ENCODE measurements around the gene HRCT1.
"Not testable (repeated sequence)": the region's sequence is repeated elsewhere in the genome, so short reads cannot be mapped to it uniquely, and the experiment has no call there.

Gene HRCT1

DNA sequence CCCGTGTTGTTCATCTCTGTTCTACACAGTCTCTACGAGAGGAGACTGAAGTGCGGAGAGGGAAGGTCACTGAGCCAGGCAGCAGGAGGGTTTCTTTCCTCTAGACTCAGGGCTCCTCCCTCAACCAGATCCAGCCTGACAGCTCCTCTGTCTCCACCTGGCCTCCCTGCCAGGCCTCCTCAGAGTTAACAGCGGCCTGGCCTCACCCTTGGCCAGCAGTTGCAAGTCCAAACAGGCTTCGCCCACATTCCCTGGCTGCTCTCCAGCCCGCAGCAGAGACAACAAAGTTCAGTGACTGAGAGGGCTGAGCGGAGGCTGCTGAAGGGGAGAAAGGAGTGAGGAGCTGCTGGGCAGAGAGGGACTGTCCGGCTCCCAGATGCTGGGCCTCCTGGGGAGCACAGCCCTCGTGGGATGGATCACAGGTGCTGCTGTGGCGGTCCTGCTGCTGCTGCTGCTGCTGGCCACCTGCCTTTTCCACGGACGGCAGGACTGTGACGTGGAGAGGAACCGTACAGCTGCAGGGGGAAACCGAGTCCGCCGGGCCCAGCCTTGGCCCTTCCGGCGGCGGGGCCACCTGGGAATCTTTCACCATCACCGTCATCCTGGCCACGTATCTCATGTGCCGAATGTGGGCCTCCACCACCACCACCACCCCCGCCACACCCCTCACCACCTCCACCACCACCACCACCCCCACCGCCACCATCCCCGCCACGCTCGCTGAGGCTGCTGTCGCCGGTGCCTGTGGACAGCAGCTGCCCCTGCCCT is at the start of gene HRCT1:
Gene HRCT1, plus strand, starts transcription at position 291 of the 768 bp plus-strand sequence. Its CDS starts 86 bp downstream, at position 377.
- no peak for DNase-seq (ENCODE audit: low spot score)

- DNase-seq (ENCODE audit: low spot score): no peak
These were observed 49.8 kb upstream of the HRCT1 start for GRCh38 chr9:35856206-35856605.

- no peak for DNase-seq (ENCODE audit: low spot score)
These were observed 49.1 kb upstream of the HRCT1 start for GRCh38 chr9:35856882-35857281.

- DNase-seq (ENCODE audit: low spot score): no peak
These were observed 47.5 kb upstream of the HRCT1 start for GRCh38 chr9:35858458-35858857.

DNA sequence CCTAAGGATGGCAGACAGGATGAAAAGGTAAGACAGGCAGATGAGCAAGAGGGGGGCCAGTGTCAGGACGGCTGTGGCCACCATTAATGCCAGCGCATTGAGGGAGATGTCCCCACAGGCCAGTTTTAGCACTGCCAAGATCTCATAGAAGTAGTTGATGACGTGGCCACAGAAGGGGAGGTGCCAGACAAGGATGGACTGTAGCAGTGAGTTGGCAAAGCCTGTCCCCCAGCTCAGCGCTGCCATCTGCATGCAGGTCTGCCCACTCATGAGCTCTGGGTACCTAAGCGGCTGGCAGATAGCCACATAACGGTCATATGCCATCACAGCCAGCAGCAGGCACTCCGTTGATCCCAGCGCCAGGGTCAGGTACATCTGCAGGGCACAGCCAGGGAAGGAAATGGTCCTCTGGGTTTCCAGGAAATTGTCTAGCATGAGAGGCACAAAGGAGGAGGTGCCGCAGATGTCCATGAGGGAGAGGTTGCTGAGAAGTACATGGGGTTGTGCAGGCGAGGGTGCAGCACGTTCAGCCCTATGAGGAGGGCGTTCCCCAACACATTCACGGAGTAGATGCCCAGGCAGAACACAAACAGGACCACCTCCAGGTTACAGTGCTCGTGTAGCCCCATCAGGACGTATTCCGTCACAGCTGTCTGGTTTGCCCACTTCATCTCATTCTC is 46.6 kb upstream of the HRCT1 start:
- DNase-seq (ENCODE audit: low spot score): no peak

DNA sequence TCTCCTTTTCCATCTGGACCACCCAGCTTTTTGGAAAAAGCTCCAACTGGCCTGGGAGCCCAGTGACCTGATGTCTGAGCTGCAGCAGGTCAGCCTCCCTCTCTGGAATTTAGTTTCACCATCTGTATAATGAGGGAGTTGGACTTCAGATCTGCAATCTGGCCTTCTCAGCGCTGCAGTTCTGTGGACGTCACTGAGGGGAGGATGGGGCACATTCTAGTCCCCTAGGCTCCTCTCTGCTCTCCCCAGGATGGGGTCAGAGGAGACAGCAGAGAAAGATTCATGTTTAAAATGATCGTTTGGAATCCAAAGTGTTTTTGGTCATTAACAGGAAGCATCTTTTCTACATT is 46.0 kb upstream of the HRCT1 start:
- no peak for DNase-seq (ENCODE audit: low spot score)

GRCh38 chr9:35861161-35861897 is 44.7 kb upstream of the HRCT1 start:
- no peak for DNase-seq (ENCODE audit: low spot score)

DNA sequence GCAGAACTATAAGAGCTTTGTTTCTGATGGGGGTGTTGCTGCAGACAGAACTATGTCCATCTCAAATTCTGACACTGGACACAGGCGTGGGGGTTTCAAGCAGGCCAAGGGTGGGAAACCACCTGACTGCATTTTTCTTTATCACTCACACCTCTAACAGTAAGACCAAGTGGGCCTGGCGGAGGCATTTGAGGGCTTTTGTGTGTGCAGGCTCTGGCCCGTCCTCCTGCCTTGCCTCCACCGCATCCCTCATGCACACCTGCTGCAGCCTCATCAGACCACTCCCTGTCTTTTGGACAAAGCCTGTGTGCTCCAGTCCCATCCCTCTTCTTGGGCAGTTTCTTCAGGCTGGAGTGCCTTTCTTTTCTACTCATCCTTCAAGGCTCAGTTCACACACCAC is 43.7 kb upstream of the HRCT1 start:
- DNase-seq (ENCODE audit: low spot score): no peak

DNA sequence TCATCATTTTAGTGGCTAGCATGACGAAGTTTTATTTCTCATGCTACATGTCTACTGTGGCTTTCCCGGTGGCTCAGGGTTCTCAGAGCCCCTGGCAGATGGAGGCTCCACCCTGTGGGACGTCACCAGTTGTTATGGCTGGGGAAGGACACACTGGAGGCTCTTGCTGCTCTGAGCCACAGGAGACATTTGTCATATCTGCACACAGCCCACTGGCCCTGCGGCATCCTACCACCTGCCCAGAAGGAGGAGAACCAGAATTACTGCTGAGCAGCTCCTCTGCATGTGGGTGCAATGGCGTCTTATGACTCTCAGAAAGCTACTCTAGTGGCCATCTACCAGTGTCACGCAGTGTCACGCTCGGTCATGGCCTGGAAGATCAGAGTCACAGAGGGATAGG is 42.4 kb upstream of the HRCT1 start:
- no peak for DNase-seq (ENCODE audit: low spot score)

DNA sequence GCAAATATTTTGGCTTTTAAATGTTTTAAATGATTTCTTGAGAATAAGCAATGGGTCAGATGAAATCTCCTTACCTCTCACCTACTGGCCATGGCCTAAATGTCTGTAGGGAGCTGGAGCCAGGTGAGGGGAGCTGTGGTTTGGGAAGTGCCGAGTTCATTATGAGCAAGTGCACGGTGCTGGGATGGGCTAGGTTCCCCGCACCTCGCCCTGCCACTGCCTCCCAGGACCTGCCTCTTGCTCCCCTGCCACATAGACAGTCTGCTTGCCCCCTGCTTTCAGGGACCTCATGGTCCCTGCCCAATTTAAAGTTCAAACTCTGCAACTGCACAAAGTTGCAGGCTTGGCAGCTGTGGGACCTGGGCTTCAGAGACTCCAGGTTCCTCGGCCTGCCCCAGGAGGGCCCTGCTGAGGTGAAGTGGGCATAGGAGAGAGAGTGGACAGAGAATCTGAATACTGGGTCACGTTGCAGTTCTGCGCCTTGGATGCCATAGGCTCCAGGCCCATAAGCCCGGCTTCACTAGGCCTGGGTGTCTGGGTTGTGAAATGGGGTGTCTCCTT is 41.2 kb upstream of the HRCT1 start:
- DNase-seq (ENCODE audit: low spot score): no peak

DNA sequence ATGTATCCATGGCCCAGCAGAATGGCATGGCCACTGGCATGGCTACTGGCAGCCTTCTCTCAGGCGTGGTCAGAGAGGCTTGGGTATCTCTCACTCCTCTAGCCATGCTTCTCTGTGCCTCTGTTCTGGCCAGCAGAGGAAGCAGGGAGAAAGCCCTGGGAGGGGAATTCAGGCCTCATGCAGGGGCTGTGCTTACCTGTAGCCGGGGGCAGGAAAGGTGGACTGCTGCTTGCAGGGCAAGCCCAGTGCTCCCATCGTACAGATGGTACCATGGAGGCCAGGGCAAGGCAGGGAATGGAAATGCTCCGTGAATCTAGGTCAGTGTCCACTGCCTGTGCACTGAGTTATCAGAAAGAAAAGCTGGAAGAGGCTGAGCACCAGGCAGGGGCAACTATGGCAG is 38.5 kb upstream of the HRCT1 start:
- DNase-seq (ENCODE audit: low spot score): no peak

DNA sequence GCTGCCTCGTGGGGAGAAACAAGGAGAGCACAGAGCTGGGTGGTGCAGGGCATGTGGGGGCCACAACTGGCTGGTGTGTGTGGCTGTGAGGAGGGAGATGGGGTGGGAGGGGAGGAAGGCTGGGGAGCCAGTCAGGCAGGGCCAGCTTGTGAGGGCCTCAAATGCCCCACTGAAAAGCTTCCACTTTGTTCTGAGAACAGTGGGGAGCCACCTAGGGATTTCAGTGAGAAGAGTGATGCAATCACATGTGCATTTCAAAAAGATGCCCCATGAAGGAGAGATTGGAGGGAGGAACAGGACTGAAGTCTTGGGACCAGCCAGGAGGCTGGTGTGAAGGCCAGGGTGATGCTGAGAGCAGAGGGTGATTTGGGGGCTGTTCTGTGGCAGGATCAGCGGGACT is 37.1 kb upstream of the HRCT1 start:
- DNase-seq (ENCODE audit: low spot score): no peak

DNA sequence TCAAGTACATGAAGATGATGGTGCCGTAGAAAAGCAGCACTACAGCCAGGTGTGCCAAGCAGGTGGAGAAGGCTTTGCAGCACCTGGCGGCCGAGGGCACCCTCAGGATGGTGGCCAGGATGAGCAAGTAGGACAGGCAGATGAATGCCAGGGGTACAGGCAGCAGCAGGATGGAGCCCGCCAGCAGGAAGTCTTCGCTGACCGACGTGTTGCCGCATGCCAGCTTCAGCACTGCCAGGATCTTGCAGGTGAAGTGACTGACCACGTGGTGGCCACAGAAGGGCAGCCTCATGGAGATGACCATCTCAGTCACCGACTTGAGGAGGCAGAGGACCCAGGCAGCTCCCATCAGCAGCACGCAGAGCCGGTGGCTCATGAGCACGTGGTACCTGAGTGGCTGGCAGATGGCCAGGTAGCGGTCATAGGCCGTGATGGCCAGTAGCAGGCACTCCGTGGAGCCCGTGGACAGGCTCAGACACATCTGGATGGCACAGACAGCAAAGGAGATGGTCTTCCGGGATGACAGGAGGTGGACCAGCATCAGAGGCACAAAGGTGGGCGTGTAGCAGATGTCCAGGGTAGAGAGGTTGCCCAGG is 36.3 kb upstream of the HRCT1 start:
- DNase-seq (ENCODE audit: low spot score): no peak

DNA sequence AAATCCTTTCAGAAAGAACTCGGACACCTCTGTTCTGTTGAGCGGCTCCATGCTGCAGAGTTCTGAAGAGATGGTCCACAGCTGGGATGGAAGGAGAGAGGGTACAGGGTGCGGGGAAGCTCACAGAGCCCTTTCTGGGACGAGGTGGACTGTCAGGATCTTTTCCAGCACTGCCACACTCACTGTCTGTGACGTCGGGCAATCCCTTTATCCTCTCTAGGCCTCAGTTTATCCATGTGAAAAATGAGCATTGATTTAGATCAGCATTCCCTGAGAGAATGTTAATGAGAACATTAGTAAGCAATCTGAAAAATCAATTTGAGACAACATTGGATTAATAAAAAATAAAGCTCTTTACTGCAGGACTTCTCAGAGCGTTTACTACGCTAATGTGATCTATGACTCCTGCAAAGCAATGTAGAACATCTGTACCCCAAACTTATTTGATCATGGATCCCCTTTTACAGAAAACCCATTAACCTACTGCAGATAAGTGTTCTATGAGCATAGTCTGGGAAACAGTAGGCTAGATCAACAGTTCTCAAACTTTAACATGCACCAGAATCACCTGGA is 35.6 kb upstream of the HRCT1 start, which contains the start of gene OR13J1:
Gene OR13J1, minus strand, starts transcription at position 51 of the 573 bp plus-strand sequence. Its CDS starts 0 bp downstream, at position 51.
- no peak for DNase-seq (ENCODE audit: low spot score)

DNA sequence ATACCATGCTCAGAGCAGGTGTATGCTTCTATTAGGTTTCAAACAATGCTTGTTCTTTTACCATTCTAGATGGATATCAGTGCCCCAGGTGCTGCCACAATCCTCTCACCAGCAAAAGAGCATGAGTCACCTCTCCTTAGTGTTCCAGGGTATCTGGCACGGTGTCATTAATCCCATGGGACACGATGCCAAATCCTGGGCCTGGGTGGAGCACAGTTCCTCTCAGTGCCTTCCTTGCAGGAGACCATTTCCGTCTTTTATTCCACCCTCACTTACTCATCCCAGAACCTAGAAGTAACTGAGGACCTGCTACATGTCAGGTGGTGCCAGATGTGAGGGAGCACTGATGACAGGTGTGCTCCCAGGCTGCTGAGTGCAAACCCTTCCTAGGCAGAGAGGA is 34.5 kb upstream of the HRCT1 start:
- DNase-seq (ENCODE audit: low spot score): no peak

GRCh38 chr9:35872505-35872904 is 33.5 kb upstream of the HRCT1 start:
- DNase-seq (ENCODE audit: low spot score): no peak

GRCh38 chr9:35882263-35882848 is 23.6 kb upstream of the HRCT1 start:
- DNase-seq (ENCODE audit: low spot score): peak; percentile 75

DNA sequence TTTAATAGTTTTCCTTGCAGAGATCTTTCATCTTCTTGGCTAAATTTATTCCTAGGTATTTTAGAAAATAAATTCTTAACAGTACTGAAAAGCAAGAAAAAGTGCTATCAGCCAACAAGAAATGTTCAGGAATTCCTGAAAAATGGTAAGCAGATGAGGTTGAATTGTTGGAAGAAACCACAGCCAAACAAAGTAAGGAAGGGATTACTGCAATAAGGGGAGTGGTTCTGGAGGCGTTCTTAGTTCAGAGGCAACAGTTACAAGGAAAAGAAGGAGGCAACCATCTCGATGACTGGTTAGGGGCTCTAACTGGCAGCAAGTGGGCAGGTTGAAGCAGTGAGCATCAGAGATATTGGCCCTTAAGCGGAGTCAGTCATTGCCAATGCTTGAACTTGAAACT is 23.0 kb upstream of the HRCT1 start:
- DNase-seq (ENCODE audit: low spot score): no peak

GRCh38 chr9:35884908-35885307 is 21.1 kb upstream of the HRCT1 start:
- DNase-seq (ENCODE audit: low spot score): not testable (repeated sequence)

DNA sequence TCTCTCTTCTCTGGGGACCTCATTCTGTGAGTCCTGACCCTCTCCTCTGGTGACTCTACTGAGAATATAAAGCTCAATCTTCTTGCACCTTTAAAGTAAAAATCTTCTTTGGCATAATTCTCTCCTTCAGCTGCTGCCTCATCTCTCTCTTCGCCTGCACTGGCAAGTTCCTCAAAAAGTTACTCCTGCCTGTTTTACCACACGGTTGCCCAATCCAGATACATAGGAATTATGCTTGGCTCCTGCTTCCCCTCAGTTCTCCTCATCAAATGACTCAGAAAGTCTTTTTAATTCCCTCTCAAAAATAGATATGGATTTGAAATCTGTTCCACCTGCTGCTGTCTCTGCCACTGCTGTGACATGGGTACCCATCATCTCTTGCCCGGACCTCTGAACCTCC is 14.4 kb upstream of the HRCT1 start:
- DNase-seq (ENCODE audit: low spot score): no peak

GRCh38 chr9:35892051-35892450 is 14.0 kb upstream of the HRCT1 start:
- no peak for DNase-seq (ENCODE audit: low spot score)

DNA sequence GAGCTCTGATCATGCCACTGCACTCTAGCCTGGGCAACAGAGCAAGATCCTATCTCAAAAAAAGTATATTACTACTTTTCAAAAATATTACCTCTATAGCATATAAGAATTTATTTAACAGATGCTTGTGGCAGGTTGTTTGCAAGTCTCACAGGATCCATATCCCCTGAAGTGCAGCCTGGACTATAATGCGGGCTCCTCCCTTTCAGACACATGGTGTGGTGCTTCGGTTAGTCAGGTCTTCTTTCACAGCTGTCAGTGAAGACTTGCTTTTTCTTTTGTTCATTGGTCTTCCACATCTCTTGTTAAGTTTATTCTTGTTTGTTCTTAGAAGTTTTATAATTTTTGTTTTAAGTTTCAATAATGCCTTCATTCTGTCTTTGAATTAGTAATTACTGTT is 9.4 kb upstream of the HRCT1 start:
- no peak for DNase-seq (ENCODE audit: low spot score)

Data from CD4-positive, alpha-beta T cell treated with Interleukin-15 for 4 hours (primary cell).